OCI-LY3 (cell line): ENCODE measurements around the gene SCGB3A2.

ENCODE experiments used
- H2AFZ ChIP-seq: fragments of 200-600, 300-600 bp; shearing (Covaris generic); 2 replicates; pipeline ENCODE4 v1.6.0; 2014; ENCODE audit warnings: antibody characterized with exemption, low read depth, low read length
- H3K27ac ChIP-seq: fragments of 200-600, 300-600 bp; sonication (generic); 2 replicates; pipeline ENCODE4 v1.5.1; 2014; ENCODE audit warnings: mild to moderate bottlenecking, low read length, moderate library complexity, mixed read lengths
- H3K27me3 ChIP-seq: fragments of 200-600, 300-600 bp; sonication (generic); 2 replicates; pipeline ENCODE4 v1.6.1; 2014; ENCODE audit warnings: low read depth, low read length, mixed read lengths
- H3K36me3 ChIP-seq: fragments of 200-600, 300-600 bp; sonication (generic); replicated peaks from 2 replicates; pipeline ENCODE3; 2014; ENCODE audit warnings: low read depth, low read length, mixed read lengths
- H3K4me1 ChIP-seq: fragments of 300-600, 200-600 bp; sonication (generic); 2 replicates; pipeline ENCODE4 v1.6.1; 2014; ENCODE audit warnings: low read length, mixed read lengths
- H3K4me2 ChIP-seq: fragments of 200-600, 300-600 bp; sonication (generic); 2 replicates; pipeline ENCODE4 v1.6.1; 2014; ENCODE audit warnings: low read length, mixed read lengths
- H3K4me3 ChIP-seq: fragments of 300-600, 200-600 bp; sonication (generic); 2 replicates; pipeline ENCODE4 v1.5.1; 2014; ENCODE audit warnings: antibody characterized with exemption, mild to moderate bottlenecking, low read length, moderate library complexity
- H3K79me2 ChIP-seq: fragments of 300-600, 200-600 bp; shearing (Covaris generic); 2 replicates; pipeline ENCODE4 v1.6.1; 2014; ENCODE audit warnings: mild to moderate bottlenecking, low read length, mixed read lengths
- H3K9ac ChIP-seq: fragments of 300-600, 200-600 bp; shearing (Covaris generic); 2 replicates; pipeline ENCODE4 v1.6.0; 2014; ENCODE audit warnings: mild to moderate bottlenecking, low read length, moderate library complexity
- H3K9me3 ChIP-seq: fragments of 200-600, 300-600 bp; shearing (Covaris generic); 2 replicates; pipeline ENCODE4 v1.6.1; 2014; ENCODE audit warnings: low read length, mixed read lengths; ENCODE audit not compliant: insufficient read depth
- H4K20me1 ChIP-seq: fragments of 200-600, 300-600 bp; sonication (generic); 2 replicates; pipeline ENCODE4 v1.6.1; 2016; ENCODE audit warnings: low read length, mixed read lengths; ENCODE audit not compliant: insufficient read depth
- EZH2phosphoT487 ChIP-seq: fragments of 200-600 bp; shearing (Covaris generic); IDR thresholded peaks from 2 replicates; pipeline ENCODE4 v1.6.1; 2018; ENCODE audit warnings: antibody characterized with exemption, mixed run types, low read depth
- TF ChIP-seq, protein P1 (sequence below): fragments of 200-600, 300-600 bp; sonication (generic); IDR thresholded peaks from 2 replicates; pipeline ENCODE4 v1.5.1; 2014; ENCODE audit warnings: antibody characterized with exemption, low read length, low read depth

SCGB3A2 gene

DNA sequence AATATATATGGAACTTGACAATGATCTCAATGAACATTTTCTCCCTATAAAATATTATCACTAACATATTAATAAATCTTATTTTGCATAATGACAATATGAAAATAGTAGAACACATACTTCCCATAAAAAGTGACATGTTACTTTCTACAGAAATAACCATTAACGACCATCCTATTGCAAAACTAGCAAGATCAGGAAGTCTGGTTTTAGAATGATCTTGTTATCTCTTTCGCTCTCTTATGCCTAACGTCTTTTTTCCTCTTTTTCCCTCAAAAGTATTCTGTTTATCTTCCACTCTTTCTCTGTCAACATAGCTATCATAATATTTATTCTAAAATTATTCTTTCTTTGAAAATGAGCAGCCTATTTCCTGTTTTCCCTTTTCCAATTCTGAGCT lies 49.4 kb downstream of the SCGB3A2 start:
- H2AFZ ChIP-seq, result no peak overlapping the region
- TF ChIP-seq, protein P1, sequence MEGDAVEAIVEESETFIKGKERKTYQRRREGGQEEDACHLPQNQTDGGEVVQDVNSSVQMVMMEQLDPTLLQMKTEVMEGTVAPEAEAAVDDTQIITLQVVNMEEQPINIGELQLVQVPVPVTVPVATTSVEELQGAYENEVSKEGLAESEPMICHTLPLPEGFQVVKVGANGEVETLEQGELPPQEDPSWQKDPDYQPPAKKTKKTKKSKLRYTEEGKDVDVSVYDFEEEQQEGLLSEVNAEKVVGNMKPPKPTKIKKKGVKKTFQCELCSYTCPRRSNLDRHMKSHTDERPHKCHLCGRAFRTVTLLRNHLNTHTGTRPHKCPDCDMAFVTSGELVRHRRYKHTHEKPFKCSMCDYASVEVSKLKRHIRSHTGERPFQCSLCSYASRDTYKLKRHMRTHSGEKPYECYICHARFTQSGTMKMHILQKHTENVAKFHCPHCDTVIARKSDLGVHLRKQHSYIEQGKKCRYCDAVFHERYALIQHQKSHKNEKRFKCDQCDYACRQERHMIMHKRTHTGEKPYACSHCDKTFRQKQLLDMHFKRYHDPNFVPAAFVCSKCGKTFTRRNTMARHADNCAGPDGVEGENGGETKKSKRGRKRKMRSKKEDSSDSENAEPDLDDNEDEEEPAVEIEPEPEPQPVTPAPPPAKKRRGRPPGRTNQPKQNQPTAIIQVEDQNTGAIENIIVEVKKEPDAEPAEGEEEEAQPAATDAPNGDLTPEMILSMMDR, result no peak
- no peak for TF ChIP-seq EZH2phosphoT487
- H3K27me3 ChIP-seq, result no peaks in the 10 kb centered on the region
- no peaks in the 10 kb centered on the region for H3K79me2 ChIP-seq
- peaks cover 15% of the 10 kb centered on the region for H3K4me1 ChIP-seq
- no peak overlapping the region for H3K27ac ChIP-seq
- no peaks in the 10 kb centered on the region for H4K20me1 ChIP-seq
- no peaks in the 10 kb centered on the region for H3K9me3 ChIP-seq
- no peaks in the 10 kb centered on the region for H3K36me3 ChIP-seq
- no peak overlapping the region for H3K4me3 ChIP-seq
- no peak overlapping the region for H3K9ac ChIP-seq
- H3K4me2 ChIP-seq, result no peak overlapping the region

DNA sequence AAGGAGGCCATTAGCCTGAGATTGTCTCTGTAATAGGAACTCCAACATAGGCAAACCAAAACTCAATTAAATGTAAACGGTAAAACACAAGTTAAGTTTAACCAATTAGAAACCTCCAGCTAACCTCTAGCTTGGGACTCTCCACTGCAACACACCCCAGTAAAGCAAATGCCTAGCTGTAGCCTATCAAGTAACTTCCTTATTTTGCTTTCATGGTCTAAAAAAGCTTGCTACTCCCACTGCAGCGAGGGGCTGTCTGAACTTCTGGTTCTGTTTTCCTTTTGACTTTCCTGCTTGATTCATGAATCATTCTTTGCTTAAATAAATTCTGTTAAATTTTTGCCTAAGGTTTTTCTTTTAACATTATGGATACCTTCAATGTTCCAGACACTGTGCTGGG lies 52.3 kb downstream of the SCGB3A2 start:
- H3K27me3 ChIP-seq, result no peaks in the 10 kb centered on the region
- 0 out of 2 replicates have a peak overlapping the region, but pooled peaks have one; percentile 21 for H3K4me3 ChIP-seq
- peak overlapping the region; percentile 29; the same call in 1 of the 2 replicates for H2AFZ ChIP-seq
- H3K4me1 ChIP-seq, result peaks cover 15% of the 10 kb centered on the region
- no peaks in the 10 kb centered on the region for H3K79me2 ChIP-seq
- H3K9ac ChIP-seq, result no peak overlapping the region
- H3K9me3 ChIP-seq, result no peaks in the 10 kb centered on the region
- H4K20me1 ChIP-seq, result no peaks in the 10 kb centered on the region
- no peak for TF ChIP-seq EZH2phosphoT487
- TF ChIP-seq, protein P1, result no peak
- H3K27ac ChIP-seq, result peak overlapping the region; percentile 63
- no peaks in the 10 kb centered on the region for H3K36me3 ChIP-seq
- peak overlapping the region; percentile 43 for H3K4me2 ChIP-seq
